Coronary artery (tissue), 2 donors: Measurements from ENCODE around the gene CLEC4D.
"Not testable (repeated sequence)": the region's sequence is repeated elsewhere in the genome, so short reads cannot be mapped to it uniquely, and the experiment has no call there.

Source experiments
- DNase-seq: peaks from one replicate; pipeline ENCODE4 v3.0.0-alpha.2; 2017; ENCODE audit warnings: low spot score
- H3K27ac ChIP-seq, 2 donors: fragments of 200-600 bp; sonication (generic); one replicate each; pipeline ENCODE4 v1.5.1; 2016 to 2019
- H3K4me3 ChIP-seq: fragments of 200-600 bp; sonication (generic); 2 replicates; pipeline ENCODE4 v1.5.1; 2016; ENCODE audit warnings: mild to moderate bottlenecking, moderate library complexity
- CTCF ChIP-seq: fragments of 200-600 bp; sonication (generic); IDR thresholded peaks from one replicate; pipeline ENCODE4 v1.5.1; 2019; ENCODE audit warnings: antibody characterized with exemption

The CLEC4D gene

GRCh38 chr12:8563356-8563755, 50.1 kb downstream of the CLEC4D start:
- no peak for DNase-seq
- Histone ChIP-seq H3K4me3 (no peak overlapping the region), H3K27ac (no peak overlapping the region)
- TF ChIP-seq CTCF = no peak

GRCh38 chr12:8564656-8565055, 51.4 kb downstream of the CLEC4D start:
- DNase-seq = no peak
- TF ChIP-seq CTCF = no peak
- no peak overlapping the region for H3K27ac ChIP-seq

DNA sequence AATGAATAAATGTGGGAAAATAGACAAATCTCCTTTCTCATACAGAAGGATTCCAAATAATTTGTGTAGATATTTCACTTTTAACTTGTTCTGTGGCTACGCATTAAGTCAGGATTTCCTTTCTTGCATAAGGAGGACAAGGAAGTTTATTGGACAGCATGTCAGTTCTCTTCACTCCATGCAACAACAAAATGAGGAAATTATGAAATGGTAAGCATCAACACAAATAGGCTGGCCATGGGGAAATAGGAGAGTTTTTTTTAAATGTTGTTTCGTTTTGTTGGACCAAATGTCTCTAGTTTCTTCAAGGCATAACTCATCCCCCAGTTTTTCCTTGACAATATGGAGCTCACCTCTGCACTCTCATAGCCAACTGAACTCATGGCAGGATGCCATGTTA, 52.7 kb downstream of the CLEC4D start:
- H3K27ac ChIP-seq = peak overlapping the region in 1 of 2 donors; percentile 47
- not testable (repeated sequence) for DNase-seq, H3K4me3 ChIP-seq

More at GRCh38 chr12:8564656-8565055, 51.4 kb downstream of the CLEC4D start:
- no peak overlapping the region for H3K4me3 ChIP-seq

DNA sequence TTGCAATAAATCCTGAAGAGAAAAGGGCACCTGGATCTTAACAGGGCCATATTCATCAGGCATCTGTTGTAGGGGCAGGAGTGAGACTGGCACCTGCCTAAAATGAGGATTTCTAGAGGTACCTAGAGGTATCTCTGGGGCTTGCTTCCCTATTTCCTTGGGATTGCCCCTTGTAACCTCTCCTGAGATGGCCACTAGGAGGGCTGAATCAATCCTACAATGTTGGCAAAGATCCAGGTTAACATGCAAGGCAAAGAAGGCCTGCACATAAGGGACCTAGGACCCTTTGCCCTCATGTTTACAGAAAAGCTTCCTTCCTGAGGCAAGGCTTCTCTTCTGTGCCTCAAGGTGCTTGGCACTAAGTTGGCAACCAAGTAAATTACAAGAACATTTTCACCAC, 53.2 kb downstream of the CLEC4D start:
- no peak for DNase-seq
- Histone ChIP-seq H3K27ac (peak overlapping the region in 1 of 2 donors; percentile 47), H3K4me3 (no peak overlapping the region)
- no peak for TF ChIP-seq CTCF
